Astrocyte (in vitro differentiated cells and primary cell): ENCODE results near the gene REEP3. TPM values are rescaled to one million over a fixed set of nuclear protein-coding genes. Genes with fewer than 3 reads are reported as not detected.

Experiments
- DNase-seq: peaks from one replicate; pipeline ENCODE4 v3.0.0-alpha.2; 2010; ENCODE audit warnings: low read depth
- FAIRE-seq: peaks from 2 replicates; lab custom pipeline; 2011; peaks lifted over from hg19 to GRCh38; lab: Jason Lieb, UNC
- H2AFZ ChIP-seq: 2 replicates; pipeline ENCODE4 v1.6.0; 2012; ENCODE audit warnings: low read depth, low read length, inconsistent platforms
- H3K27ac ChIP-seq: 2 replicates; pipeline ENCODE4 v1.5.1; 2011; ENCODE audit warnings: low read depth, low read length, inconsistent platforms
- H3K27me3 ChIP-seq: 2 replicates; pipeline ENCODE4 v1.6.0; 2011; ENCODE audit warnings: low read length, inconsistent platforms; ENCODE audit not compliant: insufficient read depth
- H3K36me3 ChIP-seq: 2 replicates; pipeline ENCODE4 v1.5.1; 2011; ENCODE audit warnings: low read length, inconsistent platforms; ENCODE audit not compliant: insufficient read depth
- H3K4me1 ChIP-seq: 2 replicates; pipeline ENCODE4 v1.5.1; 2011; ENCODE audit warnings: low read length, inconsistent platforms; ENCODE audit not compliant: insufficient read depth
- H3K4me2 ChIP-seq: 2 replicates; pipeline ENCODE4 v1.6.0; 2012; ENCODE audit warnings: low read length, inconsistent platforms
- H3K4me3 ChIP-seq: 2 replicates; pipeline ENCODE4 v1.5.1; 2011; ENCODE audit warnings: low read depth, mild to moderate bottlenecking, low read length, inconsistent platforms; ENCODE audit not compliant: insufficient read depth
- H3K79me2 ChIP-seq: 2 replicates; pipeline ENCODE4 v1.6.0; 2012; ENCODE audit warnings: mild to moderate bottlenecking, low read length, inconsistent platforms; ENCODE audit not compliant: insufficient read depth
- H3K9ac ChIP-seq: 2 replicates; pipeline ENCODE4 v1.6.0; 2012; ENCODE audit warnings: mild to moderate bottlenecking, low read length, inconsistent platforms
- H3K9me3 ChIP-seq: 2 replicates; pipeline ENCODE4 v1.5.1; 2012; ENCODE audit warnings: low read depth, mild to moderate bottlenecking, low read length, inconsistent platforms; ENCODE audit not compliant: insufficient read depth
- H4K20me1 ChIP-seq: 2 replicates; pipeline ENCODE4 v1.6.0; 2012; ENCODE audit warnings: low read length, inconsistent platforms; ENCODE audit not compliant: insufficient read depth
- H3K27ac Mint-ChIP-seq: one replicate; pipeline ENCODE4 v1.8.0; 2021; ENCODE audit warnings: mild to moderate bottlenecking, mixed read lengths; ENCODE audit not compliant: unreplicated experiment
- H3K27me3 Mint-ChIP-seq: one replicate; pipeline ENCODE4 v1.8.0; 2021; ENCODE audit warnings: low read depth, mixed read lengths; ENCODE audit not compliant: unreplicated experiment
- H3K36me3 Mint-ChIP-seq: one replicate; pipeline ENCODE4 v1.8.0; 2021; ENCODE audit warnings: low read depth, mixed read lengths; ENCODE audit not compliant: unreplicated experiment
- H3K4me1 Mint-ChIP-seq: one replicate; pipeline ENCODE4 v1.8.0; 2021; ENCODE audit warnings: low read depth, mixed read lengths; ENCODE audit not compliant: unreplicated experiment
- H3K4me3 Mint-ChIP-seq: one replicate; pipeline ENCODE4 v1.8.0; 2021; ENCODE audit warnings: mild to moderate bottlenecking, moderate library complexity, mixed read lengths; ENCODE audit not compliant: unreplicated experiment
- H3K9me3 Mint-ChIP-seq: one replicate; pipeline ENCODE4 v1.8.0; 2021; ENCODE audit warnings: mild to moderate bottlenecking, mixed read lengths; ENCODE audit not compliant: unreplicated experiment
- CTCF ChIP-seq: IDR thresholded peaks from 2 replicates; pipeline ENCODE4 v1.5.1; 2011; ENCODE audit warnings: low read depth, mild to moderate bottlenecking, inconsistent platforms, low read length, moderate library complexity; ENCODE audit not compliant: insufficient read depth
- EZH2 ChIP-seq: IDR thresholded peaks from 2 replicates; pipeline ENCODE4 v1.6.1; 2012; ENCODE audit warnings: mild to moderate bottlenecking, low read length, inconsistent platforms; ENCODE audit not compliant: insufficient read depth
- total RNA-seq: library from RNA; stranded (reverse); gene quantifications from 2 replicates; pipeline ENCODE4 v1.2.1, GENCODE V29; 2021

The REEP3 gene
- total RNA-seq, 1 donor from 2014 or later: 44.6 TPM

- no peaks in the 10 kb centered on the region for H3K36me3 ChIP-seq
- DNase-seq: peak; percentile 31
- Mint-ChIP-seq H3K27me3 (no peaks in the 10 kb centered on the region), H3K4me3 (no peak overlapping the region), H3K27ac (no peak overlapping the region), H3K36me3 (peaks cover 3% of the 10 kb centered on the region), H3K4me1 (peaks cover 19% of the 10 kb centered on the region), H3K9me3 (peaks cover 2% of the 10 kb centered on the region)
- no peak for FAIRE-seq
- H3K4me2 ChIP-seq: no peak overlapping the region
- H4K20me1 ChIP-seq: no peaks in the 10 kb centered on the region
- H3K79me2 ChIP-seq: no peaks in the 10 kb centered on the region
- no peaks in the 10 kb centered on the region for H3K9me3 ChIP-seq
- H3K4me3 ChIP-seq: no peak overlapping the region
- H3K4me1 ChIP-seq: peaks cover 19% of the 10 kb centered on the region
- H3K27ac ChIP-seq: no peak overlapping the region
- H3K27me3 ChIP-seq: no peaks in the 10 kb centered on the region
- TF ChIP-seq CTCF: no peak
- no peak for TF ChIP-seq EZH2
- peak overlapping the region; percentile 19 for H2AFZ ChIP-seq
- H3K9ac ChIP-seq: no peak overlapping the region
These were observed 149.2 kb downstream of the REEP3 start for GRCh38 chr10:63670291-63670898.

- H3K27ac ChIP-seq: no peak overlapping the region
- DNase-seq (peak; percentile 62), FAIRE-seq (no peak)
- H3K4me3 Mint-ChIP-seq: no peak overlapping the region
- TF ChIP-seq EZH2 (no peak), CTCF (no peak)
- H3K27me3 Mint-ChIP-seq: no peaks in the 10 kb centered on the region
- no peaks in the 10 kb centered on the region for H4K20me1 ChIP-seq
- no peaks in the 10 kb centered on the region for H3K27me3 ChIP-seq
- H3K9me3 Mint-ChIP-seq: peaks cover 2% of the 10 kb centered on the region
- H3K27ac Mint-ChIP-seq: no peak overlapping the region
- H3K4me3 ChIP-seq: no peak overlapping the region
- H2AFZ ChIP-seq: peak overlapping the region; percentile 8
- peaks cover 17% of the 10 kb centered on the region for H3K4me1 Mint-ChIP-seq
- no peaks in the 10 kb centered on the region for H3K79me2 ChIP-seq
- H3K36me3 ChIP-seq: no peaks in the 10 kb centered on the region
- peaks cover 19% of the 10 kb centered on the region for H3K4me1 ChIP-seq
- no peaks in the 10 kb centered on the region for H3K9me3 ChIP-seq
- peaks cover 3% of the 10 kb centered on the region for H3K36me3 Mint-ChIP-seq
- no peak overlapping the region for H3K9ac ChIP-seq
- peak overlapping the region; percentile 66 for H3K4me2 ChIP-seq
These were observed 150.2 kb downstream of the REEP3 start for GRCh38 chr10:63671317-63671937.

GRCh38 chr10:63672491-63672890, 151.3 kb downstream of the REEP3 start:
- H3K27ac ChIP-seq: no peak overlapping the region
- Mint-ChIP-seq H3K9me3 (peaks cover 2% of the 10 kb centered on the region), H3K27me3 (no peaks in the 10 kb centered on the region), H3K4me3 (no peak overlapping the region), H3K4me1 (peaks cover 17% of the 10 kb centered on the region), H3K36me3 (peaks cover 3% of the 10 kb centered on the region), H3K27ac (no peak overlapping the region)
- no peak overlapping the region for H3K9ac ChIP-seq
- no peaks in the 10 kb centered on the region for H3K79me2 ChIP-seq
- H3K4me3 ChIP-seq: no peak overlapping the region
- H4K20me1 ChIP-seq: no peaks in the 10 kb centered on the region
- H3K36me3 ChIP-seq: no peaks in the 10 kb centered on the region
- no peak for FAIRE-seq
- H3K4me2 ChIP-seq: no peak overlapping the region
- H3K4me1 ChIP-seq: peaks cover 11% of the 10 kb centered on the region
- no peak overlapping the region for H2AFZ ChIP-seq
- no peaks in the 10 kb centered on the region for H3K27me3 ChIP-seq
- no peak for DNase-seq
- TF ChIP-seq CTCF: no peak
- TF ChIP-seq EZH2: no peak
- H3K9me3 ChIP-seq: no peaks in the 10 kb centered on the region
